ENCODE measurements around the gene SYT3. TPM values are rescaled to one million over a fixed set of nuclear protein-coding genes. Genes with fewer than 3 reads are reported as not detected.
A peak's percentile ranks its signal among the peaks of the same experiment; 100 is the strongest.

The SYT3 gene
- total RNA-seq, 1 experiment from 2014 or later: 14.6 TPM

- Mint-ChIP-seq H3K27me3 (ENCODE audit: low read depth) (peaks cover 99% of the 10 kb centered on the region), H3K4me1 (peaks cover 6% of the 10 kb centered on the region), H3K36me3 (no peaks in the 10 kb centered on the region), H3K9me3 (no peaks in the 10 kb centered on the region), H3K4me3 (peak overlapping the region; percentile 67), H3K27ac (no peak overlapping the region)
- no peak for TF ChIP-seq IRF2 (CRISPR knock-in tag; IDR thresholded peaks at IDR 0.05; ENCODE audit: borderline replicate concordance, low read depth)
- peak; percentile 33; the same call in 1 of the 2 replicates for TF ChIP-seq HMGXB4 (CRISPR knock-in tag; IDR thresholded peaks at IDR 0.05)
- POLR2A ChIA-PET: no interaction called here
- DNase-seq (ENCODE audit: low spot score) (peak; percentile 66), ATAC-seq (peak; percentile 75)
- CTCF ChIA-PET: interaction anchor here (1.0 kb wide), 1 partner anchor 130 kb away, joined by 3 read pairs; no protein-coding TSS in a partner anchor
Observed at GRCh38 chr19:50686310-50687032, 46.8 kb upstream of the SYT3 start.

- Mint-ChIP-seq H3K27ac (no peak overlapping the region), H3K27me3 (ENCODE audit: low read depth) (peaks cover 85% of the 10 kb centered on the region), H3K4me3 (peak overlapping the region; percentile 31), H3K36me3 (peaks cover 3% of the 10 kb centered on the region; the same call in 1 of the 2 replicates), H3K4me1 (peaks cover 16% of the 10 kb centered on the region), H3K9me3 (0 out of 2 replicates have a peak, but pooled peaks cover 4% of the 10 kb centered on the region)
- ATAC-seq: peak; percentile 89
- peak; percentile 90 for DNase-seq (ENCODE audit: low spot score)
- ChIA-PET POLR2A (no interaction called here), CTCF (interaction anchor here (0.6 to 1.0 kb wide), 2 partner anchors 10 to 85 kb away, joined by 3 read pairs; no protein-coding TSS in a partner anchor)
- TF ChIP-seq NR2C2 (CRISPR knock-in tag; IDR thresholded peaks at IDR 0.05): no peak
- TF ChIP-seq FOXP1 (CRISPR knock-in tag; IDR thresholded peaks at IDR 0.05; ENCODE audit: borderline replicate concordance): peak; percentile 71; the same call in 1 of the 2 replicates
- no peak for TF ChIP-seq PREB (CRISPR knock-in tag; IDR thresholded peaks at IDR 0.05; ENCODE audit: borderline replicate concordance)
- 0 out of 2 replicates have a peak, but pooled peaks have one; percentile 35 for TF ChIP-seq ZBTB43 (CRISPR knock-in tag; IDR thresholded peaks at IDR 0.05)
- TF ChIP-seq CBFB (CRISPR knock-in tag; IDR thresholded peaks at IDR 0.05; ENCODE audit: low read depth): no peak
- no peak for TF ChIP-seq ZNF416 (CRISPR knock-in tag; IDR thresholded peaks at IDR 0.05)
- TF ChIP-seq E2F5 (CRISPR knock-in tag; IDR thresholded peaks at IDR 0.05): 0 out of 2 replicates have a peak, but pooled peaks have one; percentile 50
- no peak for TF ChIP-seq ARID4B (CRISPR knock-in tag; IDR thresholded peaks at IDR 0.05; ENCODE audit: borderline replicate concordance)
- TF ChIP-seq FOXK1 (CRISPR knock-in tag; IDR thresholded peaks at IDR 0.05): peak; percentile 25; the same call in 1 of the 2 replicates
- 0 out of 2 replicates have a peak, but pooled peaks have one; percentile 16 for TF ChIP-seq PRDM15 (CRISPR knock-in tag; IDR thresholded peaks at IDR 0.05)
- TF ChIP-seq ETV6 (CRISPR knock-in tag; IDR thresholded peaks at IDR 0.05): peak; percentile 75; the same call in 1 of the 2 replicates
- TF ChIP-seq IRF1 (CRISPR knock-in tag; IDR thresholded peaks at IDR 0.05): no peak
- TF ChIP-seq HMGA2 (CRISPR knock-in tag; IDR thresholded peaks at IDR 0.05): no peak
- TF ChIP-seq JUN (CRISPR knock-in tag; IDR thresholded peaks at IDR 0.05): no peak
Observed at GRCh38 chr19:50679177-50680125, 39.8 kb upstream of the SYT3 start.
